ENCODE data around the gene SPINK8. TPM values are rescaled to one million over a fixed set of nuclear protein-coding genes. Genes with fewer than 3 reads are reported as not detected.

The SPINK8 gene
- total RNA-seq, 1 experiment from 2014 or later = not detected

DNA sequence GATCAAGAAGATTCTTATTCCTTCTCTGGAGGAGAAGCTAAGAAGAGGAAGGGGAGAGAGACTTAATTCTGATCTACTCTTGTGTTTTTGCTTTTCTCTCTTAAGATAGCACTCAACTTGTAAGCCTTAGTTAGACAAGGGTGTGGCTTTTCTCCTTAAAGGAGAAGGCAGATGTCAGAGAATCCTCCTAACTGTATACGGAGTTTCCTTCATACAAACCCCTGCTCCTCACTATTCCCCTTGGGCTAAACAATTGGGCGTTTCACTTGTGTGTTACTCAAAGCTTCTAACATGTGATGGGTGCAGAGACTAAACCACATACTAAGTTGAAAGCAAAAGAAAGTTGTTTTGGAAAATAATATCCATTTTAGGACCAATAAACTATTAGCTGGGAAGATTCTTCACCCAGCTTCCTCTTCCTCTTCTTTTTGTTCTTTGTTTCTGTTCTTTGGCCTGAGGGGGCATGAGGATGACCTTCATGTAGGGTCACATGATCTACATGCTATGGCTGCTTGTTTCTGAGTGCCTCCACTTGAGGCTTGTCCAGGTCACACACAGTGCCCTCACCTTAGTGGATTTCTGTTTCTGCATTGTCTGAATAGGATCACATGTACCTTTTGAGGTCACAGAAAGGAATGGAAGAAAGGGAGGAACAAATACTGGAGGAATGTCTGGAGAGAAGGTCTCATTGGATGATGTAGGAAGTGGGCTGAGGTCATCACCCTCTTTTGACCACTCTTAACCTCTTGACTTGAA, 14.6 kb downstream of the SPINK8 start:
- no peaks in the 10 kb centered on the region for H4K20me1 ChIP-seq (ENCODE audit: insufficient read depth)

DNA sequence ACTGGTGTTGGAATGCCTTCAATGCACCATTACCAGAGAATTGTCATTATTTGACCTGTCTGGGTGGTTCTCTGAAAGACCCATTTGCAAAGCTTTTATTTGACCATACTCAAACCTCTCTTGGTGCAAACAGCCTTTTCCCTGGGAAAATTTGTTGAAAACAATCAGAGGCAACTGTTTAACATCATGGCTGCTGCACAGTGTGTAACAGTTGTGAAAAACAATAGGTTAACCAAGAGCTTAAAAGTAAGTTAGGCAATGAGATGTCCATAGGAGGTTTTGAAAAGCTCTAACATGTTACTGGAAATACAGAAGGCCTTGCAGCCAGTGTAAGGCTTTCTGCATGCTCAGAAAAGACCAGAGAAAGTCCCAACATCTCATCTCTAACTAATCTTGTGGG, 18.9 kb downstream of the SPINK8 start:
- ChIA-PET CTCF (interaction anchor here (1.6 kb wide), 1 partner anchor 122 kb away, joined by 4 read pairs; no protein-coding TSS in a partner anchor), POLR2A (no interaction called here), RAD21 (ENCODE audit: low non-redundant PET in 1 of 2, low total read pairs in 2 of 2, uncharacterized antibody in 2 of 2, unreplicated experiment in 2 of 2) (no interaction called here)
- Histone ChIP-seq H3K27me3 (ENCODE audit: insufficient read depth, low read length) (no peaks in the 10 kb centered on the region), H3K9ac (ENCODE audit: low read length) (no peak overlapping the region), H3K4me2 (ENCODE audit: low read length) (no peak overlapping the region), H3K79me2 (ENCODE audit: insufficient read depth, low read length) (no peaks in the 10 kb centered on the region), H2AFZ (ENCODE audit: low read depth, low read length, poor library complexity, severe bottlenecking) (no peak overlapping the region), H3K4me3 (replicated peaks in 1 of 2; ENCODE audit: low read depth in 1 of 2, low read length in 2 of 2) (no peak overlapping the region), H3K27ac (ENCODE audit: low read depth, low read length) (no peak overlapping the region), H3K9me3 (ENCODE audit: control insufficient read depth in 1 of 2, insufficient read depth in 1 of 2, low read depth in 1 of 2, low read length in 2 of 2) (no peaks in the 10 kb centered on the region), H4K20me1 (ENCODE audit: insufficient read depth) (no peaks in the 10 kb centered on the region), H3K4me1 (ENCODE audit: control insufficient read depth in 1 of 2, insufficient read depth in 2 of 2, low read length in 2 of 2) (no peaks in the 10 kb centered on the region), H3K9me2 (ENCODE audit: insufficient read depth) (no peaks in the 10 kb centered on the region), H3K36me3 (ENCODE audit: control insufficient read depth in 1 of 2, insufficient read depth in 2 of 2, low read length in 2 of 2) (no peaks in the 10 kb centered on the region)
- DNase-seq (ENCODE audit: low read depth, low spot score) = no peak
- ATAC-seq = no peak
- BruUV-seq (replicated peaks) = no TSS peak
- intact Hi-C loops (cut with micrococcal nuclease) = no loop called here
- TF ChIP-seq, protein P1, sequence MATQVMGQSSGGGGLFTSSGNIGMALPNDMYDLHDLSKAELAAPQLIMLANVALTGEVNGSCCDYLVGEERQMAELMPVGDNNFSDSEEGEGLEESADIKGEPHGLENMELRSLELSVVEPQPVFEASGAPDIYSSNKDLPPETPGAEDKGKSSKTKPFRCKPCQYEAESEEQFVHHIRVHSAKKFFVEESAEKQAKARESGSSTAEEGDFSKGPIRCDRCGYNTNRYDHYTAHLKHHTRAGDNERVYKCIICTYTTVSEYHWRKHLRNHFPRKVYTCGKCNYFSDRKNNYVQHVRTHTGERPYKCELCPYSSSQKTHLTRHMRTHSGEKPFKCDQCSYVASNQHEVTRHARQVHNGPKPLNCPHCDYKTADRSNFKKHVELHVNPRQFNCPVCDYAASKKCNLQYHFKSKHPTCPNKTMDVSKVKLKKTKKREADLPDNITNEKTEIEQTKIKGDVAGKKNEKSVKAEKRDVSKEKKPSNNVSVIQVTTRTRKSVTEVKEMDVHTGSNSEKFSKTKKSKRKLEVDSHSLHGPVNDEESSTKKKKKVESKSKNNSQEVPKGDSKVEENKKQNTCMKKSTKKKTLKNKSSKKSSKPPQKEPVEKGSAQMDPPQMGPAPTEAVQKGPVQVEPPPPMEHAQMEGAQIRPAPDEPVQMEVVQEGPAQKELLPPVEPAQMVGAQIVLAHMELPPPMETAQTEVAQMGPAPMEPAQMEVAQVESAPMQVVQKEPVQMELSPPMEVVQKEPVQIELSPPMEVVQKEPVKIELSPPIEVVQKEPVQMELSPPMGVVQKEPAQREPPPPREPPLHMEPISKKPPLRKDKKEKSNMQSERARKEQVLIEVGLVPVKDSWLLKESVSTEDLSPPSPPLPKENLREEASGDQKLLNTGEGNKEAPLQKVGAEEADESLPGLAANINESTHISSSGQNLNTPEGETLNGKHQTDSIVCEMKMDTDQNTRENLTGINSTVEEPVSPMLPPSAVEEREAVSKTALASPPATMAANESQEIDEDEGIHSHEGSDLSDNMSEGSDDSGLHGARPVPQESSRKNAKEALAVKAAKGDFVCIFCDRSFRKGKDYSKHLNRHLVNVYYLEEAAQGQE (IDR thresholded peaks at IDR 0.05; ENCODE audit: low read depth) = no peak
- TF ChIP-seq CEBPB (IDR thresholded peaks at IDR 0.05; ENCODE audit: low read depth) (no peak), ZNF274 (IDR thresholded peaks at IDR 0.05; ENCODE audit: low read depth, low read length) (no peak), JUND (IDR thresholded peaks at IDR 0.05) (no peak), ELF1 (IDR thresholded peaks at IDR 0.05; ENCODE audit: borderline replicate concordance, low read depth) (no peak), EZH2 (IDR thresholded peaks at IDR 0.05) (no peak), EGR1 (IDR thresholded peaks at IDR 0.05; ENCODE audit: low read depth) (no peak), SIN3A (IDR thresholded peaks at IDR 0.05; ENCODE audit: low read depth) (no peak)
- TF ChIP-seq, protein P2, sequence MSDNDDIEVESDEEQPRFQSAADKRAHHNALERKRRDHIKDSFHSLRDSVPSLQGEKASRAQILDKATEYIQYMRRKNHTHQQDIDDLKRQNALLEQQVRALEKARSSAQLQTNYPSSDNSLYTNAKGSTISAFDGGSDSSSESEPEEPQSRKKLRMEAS (IDR thresholded peaks at IDR 0.05) = no peak

More for the DNA sequence above, 14.6 kb downstream of the SPINK8 start:
- no peaks in the 10 kb centered on the region for H3K79me2 ChIP-seq (ENCODE audit: insufficient read depth, low read length)
- H3K27me3 ChIP-seq (ENCODE audit: insufficient read depth, low read length) = no peaks in the 10 kb centered on the region
- H3K27ac ChIP-seq (ENCODE audit: low read depth, low read length) = no peak overlapping the region
- no peak for ATAC-seq
- RAD21 ChIA-PET (ENCODE audit: low non-redundant PET in 1 of 2, low total read pairs in 2 of 2, uncharacterized antibody in 2 of 2, unreplicated experiment in 2 of 2) = no interaction called here
- no peaks in the 10 kb centered on the region for H3K9me3 ChIP-seq (ENCODE audit: control insufficient read depth in 1 of 2, insufficient read depth in 1 of 2, low read depth in 1 of 2, low read length in 2 of 2)
- H3K36me3 ChIP-seq (ENCODE audit: control insufficient read depth in 1 of 2, insufficient read depth in 2 of 2, low read length in 2 of 2) = no peaks in the 10 kb centered on the region
- no peak overlapping the region for H3K4me2 ChIP-seq (ENCODE audit: low read length)
- POLR2A ChIA-PET = no interaction called here
- intact Hi-C loops (cut with micrococcal nuclease) = no loop called here
- no peak overlapping the region for H3K4me3 ChIP-seq (replicated peaks in 1 of 2; ENCODE audit: low read depth in 1 of 2, low read length in 2 of 2)
- no peak overlapping the region for H3K9ac ChIP-seq (ENCODE audit: low read length)
- DNase-seq (ENCODE audit: low read depth, low spot score) = no peak
- TF ChIP-seq, protein P1 (IDR thresholded peaks at IDR 0.05; ENCODE audit: low read depth) = no peak
- TF ChIP-seq SIN3A (IDR thresholded peaks at IDR 0.05; ENCODE audit: low read depth) = no peak
- no TSS peak for BruUV-seq (replicated peaks)
- no peaks in the 10 kb centered on the region for H3K4me1 ChIP-seq (ENCODE audit: control insufficient read depth in 1 of 2, insufficient read depth in 2 of 2, low read length in 2 of 2)
- CTCF ChIA-PET = no interaction called here
- H2AFZ ChIP-seq (ENCODE audit: low read depth, low read length, poor library complexity, severe bottlenecking) = no peak overlapping the region
- no peaks in the 10 kb centered on the region for H3K9me2 ChIP-seq (ENCODE audit: insufficient read depth)
